IPS-NIHi11 (cell line): ENCODE measurements around the gene ADM2.
A peak's percentile ranks its signal among the peaks of the same experiment; 100 is the strongest.
"Not testable (repeated sequence)": the region's sequence is repeated elsewhere in the genome, so short reads cannot be mapped to it uniquely, and the experiment has no call there.

Experiments used
- DNase-seq: peaks from one replicate; pipeline ENCODE4 v3.0.0; 2012; ENCODE audit warnings: mixed read lengths, low spot score

ADM2 gene, protein sequence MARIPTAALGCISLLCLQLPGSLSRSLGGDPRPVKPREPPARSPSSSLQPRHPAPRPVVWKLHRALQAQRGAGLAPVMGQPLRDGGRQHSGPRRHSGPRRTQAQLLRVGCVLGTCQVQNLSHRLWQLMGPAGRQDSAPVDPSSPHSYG

DNA sequence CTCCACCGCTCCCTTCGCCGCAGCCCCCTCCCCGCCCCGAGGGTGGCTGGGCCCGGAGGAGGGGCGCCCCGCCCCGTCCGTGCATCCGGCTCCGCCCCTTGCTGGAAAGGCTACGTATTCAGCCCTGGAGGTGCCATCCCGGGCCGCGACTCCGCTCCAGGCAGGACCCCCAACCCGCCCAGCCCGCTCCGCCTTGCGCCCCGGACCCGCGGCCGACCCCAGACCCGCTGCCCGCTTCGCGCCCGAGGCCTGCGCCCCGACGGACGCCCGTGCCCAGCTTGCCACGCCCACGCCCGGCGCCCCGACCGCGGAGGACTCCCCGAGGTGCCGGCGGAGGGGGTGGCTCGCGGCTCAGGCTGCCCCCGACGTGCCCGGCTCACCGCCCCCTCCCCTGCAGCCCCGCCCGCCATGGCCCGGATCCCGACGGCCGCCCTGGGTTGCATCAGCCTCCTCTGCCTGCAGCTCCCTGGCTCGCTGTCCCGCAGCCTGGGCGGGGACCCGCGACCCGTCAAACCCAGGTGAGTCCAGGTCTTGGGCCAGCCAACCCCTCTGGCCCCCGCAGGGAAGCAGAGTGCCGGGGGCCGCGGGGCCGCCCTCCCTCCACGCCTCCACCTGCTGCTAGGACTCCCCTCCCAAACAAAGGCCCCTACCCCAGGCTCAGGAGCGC, at the start of gene ADM2:
TSS of gene ADM2 (plus strand) at position 104 of the 667 bp plus-strand sequence. CDS start at position 409, 305 bp downstream.
- peak; percentile 94 for DNase-seq

DNA sequence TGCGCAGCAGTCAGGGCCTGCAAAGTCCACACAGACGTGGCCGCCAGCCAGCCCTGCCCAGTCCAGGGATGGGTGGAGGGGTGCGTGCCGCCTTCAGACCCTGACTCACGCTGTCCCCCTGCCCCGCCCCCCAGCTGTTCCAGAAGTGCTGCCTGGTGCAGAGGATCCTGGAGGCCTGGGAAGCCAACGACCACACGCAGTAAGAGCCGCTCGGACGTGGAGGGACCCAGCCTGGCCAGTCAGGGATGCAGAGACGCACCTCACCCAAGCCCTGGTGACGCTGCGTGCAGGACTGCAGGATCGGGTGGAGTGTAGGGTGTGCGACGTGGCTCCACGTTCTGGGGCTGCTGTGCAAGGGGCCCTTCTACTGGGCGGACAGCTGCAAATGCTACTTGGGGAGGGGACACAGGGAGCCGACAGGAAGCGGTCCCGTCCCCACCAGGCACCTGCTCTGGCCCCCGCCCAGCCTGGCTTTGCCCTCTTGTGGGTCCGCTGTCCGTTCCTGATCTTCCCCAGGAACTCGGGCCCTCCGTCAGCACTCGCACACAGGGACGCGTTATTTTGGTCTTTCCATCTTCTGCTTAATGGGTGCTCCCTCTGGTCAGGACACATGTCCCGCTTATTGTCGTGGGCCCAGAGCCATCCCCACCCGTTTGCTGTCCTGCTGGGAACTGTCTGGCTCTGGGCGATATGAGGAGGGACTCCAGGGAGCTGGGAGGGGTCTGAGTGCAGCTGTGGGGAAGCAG, 49.0 kb upstream of the ADM2 start:
- no peak for DNase-seq

DNA sequence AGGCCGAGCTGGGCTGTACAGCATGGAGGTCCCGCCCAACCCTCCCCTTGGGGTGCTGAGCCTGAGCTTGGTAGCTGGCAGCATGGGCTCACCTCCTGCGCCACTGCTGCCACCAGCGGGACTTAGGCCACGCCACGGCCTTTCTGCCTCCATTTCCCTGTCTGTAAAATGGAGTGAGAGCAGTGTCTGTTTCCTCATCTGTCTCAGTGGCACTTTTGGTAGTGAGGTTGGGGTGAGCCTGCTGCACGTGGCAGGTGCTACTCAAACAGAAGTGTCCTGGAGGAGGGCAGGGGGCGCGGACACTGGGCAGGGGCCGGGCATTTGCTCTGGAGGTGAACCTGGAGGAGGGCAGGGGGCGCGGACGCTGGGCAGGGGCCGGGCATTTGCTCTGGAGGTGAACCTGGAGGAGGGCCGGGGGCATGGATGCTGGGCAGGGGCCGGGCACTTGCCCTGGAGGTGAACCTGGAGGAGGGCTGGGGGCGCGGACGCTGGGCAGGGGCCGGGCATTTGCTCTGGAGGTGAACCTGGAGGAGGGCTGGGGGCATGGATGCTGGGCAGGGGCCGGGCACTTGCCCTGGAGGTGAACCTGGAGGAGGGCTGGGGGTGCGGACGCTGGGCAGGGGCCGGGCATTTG, 48.3 kb upstream of the ADM2 start:
- not testable (repeated sequence) for DNase-seq

DNA sequence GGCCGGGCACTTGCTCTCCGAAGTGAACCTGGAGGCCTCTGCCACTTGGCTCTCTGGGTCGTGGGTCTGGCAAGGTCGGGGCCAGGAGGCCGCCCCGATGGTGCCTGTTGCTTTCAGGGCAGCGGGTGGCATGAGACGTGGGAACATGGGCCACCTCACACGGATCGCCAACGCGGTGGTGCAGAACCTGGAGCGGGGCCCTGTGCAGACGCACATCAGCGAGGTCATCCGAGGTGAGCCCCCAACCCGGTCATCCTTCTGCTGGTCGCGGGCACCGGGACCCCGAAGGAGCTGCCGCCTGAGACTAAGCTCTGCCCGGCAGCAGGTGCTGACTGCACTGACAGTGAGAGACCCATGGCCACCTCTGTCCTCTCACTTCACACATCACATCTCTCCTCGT, 46.5 kb upstream of the ADM2 start:
- DNase-seq = no peak

DNA sequence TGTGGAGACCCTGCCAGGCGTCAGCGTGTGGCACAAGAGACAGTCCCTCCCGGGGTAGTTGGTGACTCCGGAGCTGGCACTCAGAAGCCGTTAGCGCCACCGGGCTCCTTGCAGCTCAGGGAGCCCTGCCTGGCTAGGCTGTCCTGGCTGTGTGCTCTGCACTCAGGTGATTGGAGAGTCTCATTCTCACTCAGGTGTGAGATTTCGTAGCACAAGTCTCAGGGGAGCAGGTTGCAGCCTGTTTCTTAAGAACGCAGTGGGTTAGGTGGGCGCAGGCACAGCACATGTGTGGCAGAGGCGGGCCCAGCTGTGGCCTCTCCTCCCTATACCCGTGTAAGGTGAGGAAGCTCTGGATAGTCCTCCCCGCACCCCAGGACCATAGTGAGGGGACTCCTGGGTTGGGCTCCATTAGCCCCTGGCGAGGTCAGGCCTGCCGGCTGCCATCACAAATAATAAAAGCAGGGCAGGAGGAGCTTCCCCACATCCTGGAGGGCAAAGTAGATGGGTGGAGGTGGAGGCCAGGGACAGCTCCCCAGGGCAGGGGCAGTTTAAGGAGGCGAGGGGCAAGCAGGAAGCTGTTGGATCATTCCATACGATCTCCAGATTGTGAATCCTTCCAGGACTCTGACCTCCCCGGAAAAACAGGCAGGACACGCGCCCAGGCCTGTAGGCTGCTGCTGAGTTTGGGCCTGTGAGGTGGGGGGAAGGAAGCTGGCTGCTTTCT, 45.9 kb upstream of the ADM2 start:
- no peak for DNase-seq

DNA sequence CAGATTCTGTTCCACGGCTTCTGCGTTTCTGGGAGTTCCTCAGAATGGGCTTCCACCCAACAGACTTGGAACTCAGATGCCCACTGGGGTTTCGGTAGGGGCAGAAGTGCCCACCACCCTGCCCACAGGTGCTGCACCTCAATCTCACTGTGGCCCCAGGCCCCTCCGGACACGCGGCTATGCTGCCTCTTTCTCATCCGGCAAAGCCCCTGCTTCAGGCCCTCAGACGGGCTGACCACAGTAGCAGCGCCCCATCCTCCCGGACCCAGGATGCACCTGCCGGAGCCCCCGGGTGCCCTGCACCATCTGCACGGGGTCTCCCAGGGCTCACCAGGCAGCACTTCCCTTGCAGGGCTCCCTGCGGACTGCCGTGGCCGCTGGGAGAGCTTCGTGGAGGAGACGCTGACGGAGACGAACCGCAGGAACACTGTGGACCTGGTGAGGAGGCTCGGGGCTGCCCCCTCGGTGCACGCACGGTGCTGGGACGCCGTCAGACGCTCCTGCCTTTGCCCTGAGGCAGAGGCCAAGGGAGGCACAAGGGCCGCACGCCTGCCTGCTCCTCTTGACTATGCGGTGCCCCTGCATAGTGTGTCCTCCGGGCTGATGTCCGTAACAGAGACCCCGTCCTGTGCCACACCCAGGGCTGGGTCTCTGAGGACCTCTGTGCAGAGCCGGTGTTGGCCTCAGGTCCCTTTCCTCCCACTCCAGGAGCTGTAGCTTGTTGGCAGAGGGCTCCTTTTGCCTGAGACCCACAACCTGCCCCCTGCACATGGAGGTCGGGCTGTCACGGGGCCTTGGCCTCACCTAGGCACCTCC, 45.1 kb upstream of the ADM2 start:
- DNase-seq = no peak

DNA sequence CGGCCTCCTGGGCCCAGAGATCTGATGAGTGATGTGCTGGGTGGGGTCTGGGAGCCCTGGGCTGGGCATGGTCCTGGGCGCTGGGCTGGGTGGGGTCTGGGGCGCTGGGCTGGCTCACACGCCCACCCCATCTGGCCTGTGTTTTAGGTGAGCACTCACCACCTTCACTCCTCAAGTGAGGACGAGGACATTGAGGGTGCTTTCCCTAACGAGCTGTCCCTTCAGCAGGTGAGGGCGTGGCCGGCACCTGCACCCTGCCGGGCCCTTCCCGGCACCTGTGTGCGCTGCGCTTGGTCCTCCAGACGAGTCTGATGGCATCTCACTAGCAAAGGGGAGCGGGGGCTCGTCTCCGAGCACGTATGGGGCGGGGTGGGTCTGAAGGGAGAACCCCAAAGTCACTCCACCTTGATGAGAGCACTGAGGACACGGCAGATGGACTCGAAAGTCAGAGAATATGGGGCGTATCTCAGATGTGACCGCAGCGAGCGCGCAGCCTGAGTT, 44.5 kb upstream of the ADM2 start:
- DNase-seq = no peak

DNA sequence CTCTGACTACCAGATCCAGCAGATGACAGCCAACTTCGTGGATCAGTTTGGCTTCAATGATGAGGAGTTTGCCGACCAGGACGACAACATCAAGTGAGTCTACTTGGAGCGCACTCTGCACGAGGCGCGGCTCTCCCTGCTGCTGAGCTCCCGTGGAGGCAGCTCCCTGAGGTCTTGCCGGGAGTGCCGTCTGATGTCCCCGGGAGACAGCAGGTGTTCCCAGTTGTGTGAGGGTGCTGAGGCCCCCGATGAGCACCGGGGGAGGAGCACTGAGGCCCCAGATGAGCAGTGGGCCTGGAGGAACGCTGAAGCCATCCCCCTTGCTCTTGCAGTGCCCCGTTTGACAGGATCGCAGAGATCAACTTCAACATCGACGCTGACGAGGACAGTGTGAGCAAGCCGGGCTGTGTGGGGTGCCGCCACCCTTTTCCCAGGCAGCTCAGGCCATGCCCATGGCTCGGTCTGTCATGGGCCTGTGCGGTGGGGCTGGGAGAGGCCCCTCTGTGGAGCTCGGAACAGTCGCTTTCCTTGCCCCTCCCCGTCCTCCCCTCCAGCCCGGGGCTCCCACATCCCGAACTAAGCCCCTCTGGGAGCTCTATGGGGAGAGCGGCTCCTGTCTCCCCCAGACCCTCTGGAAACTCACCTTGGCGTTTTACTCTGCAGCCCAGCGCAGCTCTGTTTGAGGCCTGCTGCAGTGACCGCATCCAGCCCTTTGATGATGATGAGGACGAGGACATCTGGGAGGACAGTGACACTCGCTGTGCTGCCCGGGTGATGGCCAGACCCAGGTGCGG, 43.6 kb upstream of the ADM2 start:
- DNase-seq = no peak

DNA sequence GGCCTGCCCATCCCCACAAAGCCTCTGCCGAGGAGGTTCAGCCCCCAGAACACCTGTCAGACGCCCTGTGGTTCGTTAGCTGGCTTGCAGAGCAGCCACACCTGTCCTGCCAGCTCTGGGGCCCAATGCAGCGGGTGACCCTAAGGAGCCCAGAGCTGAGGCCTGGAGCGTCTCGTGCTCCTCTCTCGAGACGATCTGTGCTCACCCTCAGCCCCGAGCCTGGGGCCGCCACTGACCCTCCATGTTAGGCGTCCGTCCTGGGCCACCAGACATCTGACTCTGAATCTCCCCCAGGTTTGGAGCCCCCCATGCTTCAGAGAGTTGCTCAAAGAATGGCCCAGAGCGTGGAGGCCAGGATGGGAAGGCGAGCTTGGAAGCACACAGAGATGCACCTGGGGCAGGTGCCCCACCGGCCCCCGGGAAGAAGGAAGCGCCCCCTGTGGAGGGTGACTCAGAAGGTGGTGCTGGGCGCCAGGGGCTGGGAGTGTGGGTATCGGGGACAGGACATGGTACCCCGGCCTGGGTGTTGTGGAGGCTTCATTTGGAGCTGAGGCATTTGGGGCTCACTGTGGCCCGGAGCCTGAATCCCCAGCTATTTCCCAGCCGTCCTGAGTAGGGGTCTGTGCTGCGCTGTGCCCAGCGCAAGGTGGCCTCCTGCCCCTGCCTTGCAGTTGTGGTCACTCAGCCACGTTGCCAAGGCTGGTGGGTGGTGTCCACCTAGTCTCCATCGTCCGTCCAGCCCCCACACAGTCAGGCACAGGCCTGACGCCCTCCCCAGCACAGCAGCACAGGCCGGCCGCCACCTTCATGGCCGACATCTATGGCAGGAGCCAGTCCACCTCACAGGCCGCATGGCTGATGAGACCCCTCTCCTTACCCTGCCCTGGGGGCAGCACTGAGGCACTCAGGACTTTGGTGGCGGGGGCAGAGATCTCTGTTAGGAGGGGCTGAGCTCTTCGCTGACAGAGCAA, 42.8 kb upstream of the ADM2 start:
- no peak for DNase-seq

DNA sequence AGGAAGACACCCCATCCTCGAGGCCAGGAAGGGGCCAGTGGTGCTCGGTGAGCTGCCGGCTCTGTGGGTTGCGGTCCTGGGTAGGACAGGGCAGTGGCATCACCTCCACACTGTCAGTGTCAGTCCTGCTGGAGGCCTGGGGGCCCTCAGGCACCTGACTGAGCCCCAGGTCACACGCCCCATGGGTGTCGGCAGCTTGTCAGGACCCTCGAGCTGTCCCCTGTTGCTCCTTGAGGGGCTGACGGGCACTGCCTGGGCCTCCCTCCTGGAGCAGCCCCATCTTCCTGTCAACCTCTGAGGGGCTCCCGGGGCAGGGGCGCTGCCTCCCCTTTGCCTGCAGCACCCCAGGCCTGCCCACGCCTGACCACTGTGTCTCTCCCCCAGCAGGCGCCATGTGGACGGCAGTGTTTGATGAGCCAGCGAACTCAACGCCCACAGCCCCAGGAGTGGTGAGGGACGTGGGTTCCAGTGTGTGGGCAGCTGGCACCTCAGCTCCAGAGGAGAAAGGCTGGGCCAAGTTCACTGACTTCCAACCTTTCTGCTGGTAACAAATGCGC, 42.0 kb upstream of the ADM2 start:
- no peak for DNase-seq

DNA sequence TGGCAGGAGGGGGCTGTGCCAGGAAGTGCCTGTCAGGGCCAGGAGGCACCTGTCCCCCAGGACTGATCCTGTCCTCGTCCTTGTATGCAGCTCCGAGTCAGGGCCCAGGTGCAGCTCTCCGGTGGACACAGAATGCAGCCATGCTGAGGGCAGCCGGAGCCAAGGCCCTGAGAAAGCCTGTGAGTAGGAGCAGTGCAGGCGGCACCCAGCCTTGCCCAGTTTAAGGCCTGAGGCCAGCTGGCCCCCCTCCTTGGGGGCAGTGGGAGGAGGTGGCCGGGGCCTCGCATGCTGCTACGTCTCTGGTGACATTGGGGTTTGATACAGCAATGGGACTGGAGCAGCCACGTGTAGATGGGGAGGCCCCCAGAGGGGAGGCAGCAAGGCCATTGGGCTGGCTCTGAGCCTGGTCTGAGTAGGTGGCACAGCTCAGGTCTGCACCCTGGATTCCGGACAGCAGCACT, 41.4 kb upstream of the ADM2 start:
- DNase-seq = no peak

DNA sequence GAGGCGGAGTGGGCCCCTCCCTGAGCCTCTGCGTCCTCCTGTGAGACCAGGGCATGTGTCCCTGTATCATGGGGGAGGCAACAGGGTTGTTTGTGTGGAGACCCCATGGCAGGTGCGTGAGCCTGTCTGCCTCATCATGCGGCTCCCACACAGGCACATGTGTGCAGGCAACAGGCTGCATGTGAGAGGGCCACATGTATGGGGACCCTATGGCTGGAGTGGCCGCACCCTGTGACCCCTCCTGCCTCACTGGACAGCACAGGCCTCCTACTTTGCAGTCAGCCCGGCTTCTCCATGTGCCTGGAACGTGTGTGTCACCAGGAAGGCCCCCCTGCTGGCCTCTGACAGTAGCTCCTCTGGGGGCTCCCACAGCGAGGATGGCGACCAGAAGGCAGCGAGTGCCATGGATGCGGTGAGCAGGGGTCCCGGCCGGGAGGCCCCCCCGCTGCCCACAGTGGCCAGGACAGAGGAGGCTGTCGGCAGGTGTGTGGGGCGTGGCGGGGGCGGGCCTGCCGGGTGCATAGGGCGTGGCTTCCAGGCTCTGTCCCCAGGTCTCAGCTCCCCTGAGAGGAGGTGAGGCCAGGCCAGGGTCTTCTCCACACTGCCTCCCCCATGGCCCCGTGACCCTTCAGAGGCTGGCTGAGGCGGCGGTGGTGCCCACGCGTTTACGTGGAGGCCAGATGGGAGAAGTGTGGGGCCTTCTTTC, 40.6 kb upstream of the ADM2 start:
- no peak for DNase-seq

DNA sequence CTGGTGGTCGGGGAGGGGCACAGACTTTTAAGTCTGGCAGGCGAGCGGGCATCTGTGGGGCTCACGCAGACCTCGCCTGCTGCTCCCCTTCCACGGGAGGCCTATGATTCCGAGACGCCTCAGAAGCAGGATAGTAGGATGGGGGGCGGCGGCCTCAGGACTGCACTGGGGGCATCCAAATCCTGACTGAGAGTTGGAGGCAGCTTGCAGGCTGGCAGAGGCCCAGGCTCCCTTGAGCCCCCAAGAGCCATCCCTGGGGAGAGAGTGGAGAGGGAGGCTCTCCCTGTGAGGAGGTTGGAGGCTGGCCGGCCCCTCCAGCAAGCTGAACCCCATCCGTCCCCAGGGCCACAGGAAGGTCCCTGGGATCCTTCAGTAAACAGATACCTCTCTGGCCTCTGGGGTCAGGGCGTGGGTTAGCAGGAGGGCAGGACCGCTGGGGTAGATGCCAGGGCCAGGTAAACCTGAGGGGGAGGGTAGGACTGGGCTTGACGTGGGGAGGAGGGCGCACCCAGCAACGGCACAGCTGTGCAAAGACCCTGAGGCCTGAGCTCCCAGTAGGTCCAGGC, 39.8 kb upstream of the ADM2 start:
- DNase-seq = no peak

DNA sequence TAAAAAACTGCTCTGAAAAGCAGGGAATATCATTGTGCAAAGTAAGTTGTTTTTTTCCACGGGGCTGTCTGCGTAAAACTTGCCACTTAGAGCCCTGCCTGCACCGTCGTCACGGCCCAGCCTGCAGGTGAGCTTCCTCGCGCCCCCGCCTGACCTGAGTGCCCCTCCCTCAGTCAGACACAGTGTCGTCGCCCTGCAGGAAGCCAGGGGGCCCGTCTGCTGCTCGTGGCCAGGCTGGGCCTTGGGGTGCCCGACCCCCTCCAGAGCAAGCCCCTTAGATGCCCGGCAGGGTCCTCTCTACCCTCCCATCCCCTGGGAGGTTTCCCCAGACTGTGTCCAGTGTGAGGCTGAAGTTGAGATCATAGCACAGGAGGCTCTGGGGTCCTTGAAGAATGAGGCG, 38.1 kb upstream of the ADM2 start:
- DNase-seq = no peak

DNA sequence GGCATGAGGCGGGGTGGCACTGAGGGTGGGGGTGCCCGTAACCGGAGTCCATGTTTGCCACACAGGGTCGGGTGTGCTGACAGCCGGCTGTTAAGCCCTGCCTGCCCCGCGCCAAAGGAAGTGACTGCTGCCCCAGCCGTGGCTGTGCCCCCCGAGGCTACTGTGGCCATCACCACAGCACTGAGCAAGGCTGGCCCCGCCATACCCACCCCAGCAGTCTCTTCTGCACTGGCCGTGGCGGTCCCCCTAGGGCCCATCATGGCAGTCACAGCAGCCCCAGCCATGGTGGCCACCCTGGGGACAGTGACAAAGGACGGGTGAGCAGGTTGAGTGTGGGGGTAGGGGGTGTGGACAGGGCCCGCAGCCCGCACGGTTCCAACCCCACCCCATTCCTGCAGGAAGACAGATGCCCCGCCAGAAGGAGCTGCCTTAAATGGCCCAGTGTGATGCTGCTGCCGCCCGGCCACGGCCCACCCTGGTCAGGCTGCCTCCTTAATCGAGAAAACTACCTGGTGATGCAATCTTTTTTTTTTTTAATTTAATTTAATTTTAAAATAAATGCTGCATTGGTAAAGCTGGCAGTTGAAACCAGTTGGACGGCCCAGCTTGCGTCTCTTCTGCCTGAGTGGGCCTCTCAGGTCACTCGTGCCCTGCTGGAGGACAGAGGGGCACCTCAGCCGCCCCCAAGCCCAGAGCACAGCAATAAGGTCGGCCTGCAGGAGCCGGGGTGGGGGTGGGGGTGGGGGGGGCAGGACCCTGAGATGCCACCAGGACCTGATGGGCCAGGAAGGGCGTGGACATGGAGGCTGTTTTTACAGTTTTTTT, 37.3 kb upstream of the ADM2 start:
- no peak for DNase-seq

DNA sequence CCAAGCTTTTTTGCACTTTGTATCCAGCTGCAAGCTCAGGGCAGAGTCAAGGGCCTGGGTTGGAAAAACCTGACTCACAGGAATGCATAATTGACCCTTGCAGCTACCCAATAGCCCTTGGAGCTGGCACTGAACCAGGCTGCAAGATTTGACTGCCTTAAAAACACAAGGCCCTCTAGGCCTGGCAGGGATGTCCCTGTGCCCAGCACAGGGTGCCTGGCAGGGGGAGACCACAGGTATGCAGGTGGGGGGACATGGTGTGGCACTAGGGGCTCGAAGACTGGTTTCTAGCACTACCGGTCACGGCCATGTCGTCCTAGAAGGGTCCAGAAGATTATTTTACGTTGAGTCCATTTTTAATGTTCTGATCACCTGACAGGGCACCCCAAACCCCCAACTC, 36.7 kb upstream of the ADM2 start:
- no peak for DNase-seq
